Measurements from ENCODE around the gene ANGPTL4.

DNA sequence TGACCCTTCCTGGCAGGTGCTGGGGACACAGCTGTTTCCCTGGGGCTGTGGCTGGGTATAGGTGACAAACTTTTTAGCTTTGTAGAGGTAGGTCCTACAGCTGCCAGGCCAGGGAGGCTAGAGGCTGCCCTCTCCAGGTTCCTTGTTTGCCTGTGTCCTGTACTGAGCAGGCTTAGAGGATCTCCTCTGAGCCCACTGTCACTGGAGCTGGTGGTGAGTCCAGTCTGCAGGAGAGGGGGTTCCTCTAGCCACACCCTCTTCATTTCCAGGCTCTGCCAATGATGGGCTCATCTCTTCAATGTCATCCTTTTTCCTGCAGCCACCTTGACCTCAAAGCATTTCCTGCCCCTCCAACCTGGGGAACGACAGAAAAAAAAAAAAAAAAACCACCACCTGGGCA, 13.6 kb downstream of the ANGPTL4 start:
- TF ChIP-seq, protein P1, sequence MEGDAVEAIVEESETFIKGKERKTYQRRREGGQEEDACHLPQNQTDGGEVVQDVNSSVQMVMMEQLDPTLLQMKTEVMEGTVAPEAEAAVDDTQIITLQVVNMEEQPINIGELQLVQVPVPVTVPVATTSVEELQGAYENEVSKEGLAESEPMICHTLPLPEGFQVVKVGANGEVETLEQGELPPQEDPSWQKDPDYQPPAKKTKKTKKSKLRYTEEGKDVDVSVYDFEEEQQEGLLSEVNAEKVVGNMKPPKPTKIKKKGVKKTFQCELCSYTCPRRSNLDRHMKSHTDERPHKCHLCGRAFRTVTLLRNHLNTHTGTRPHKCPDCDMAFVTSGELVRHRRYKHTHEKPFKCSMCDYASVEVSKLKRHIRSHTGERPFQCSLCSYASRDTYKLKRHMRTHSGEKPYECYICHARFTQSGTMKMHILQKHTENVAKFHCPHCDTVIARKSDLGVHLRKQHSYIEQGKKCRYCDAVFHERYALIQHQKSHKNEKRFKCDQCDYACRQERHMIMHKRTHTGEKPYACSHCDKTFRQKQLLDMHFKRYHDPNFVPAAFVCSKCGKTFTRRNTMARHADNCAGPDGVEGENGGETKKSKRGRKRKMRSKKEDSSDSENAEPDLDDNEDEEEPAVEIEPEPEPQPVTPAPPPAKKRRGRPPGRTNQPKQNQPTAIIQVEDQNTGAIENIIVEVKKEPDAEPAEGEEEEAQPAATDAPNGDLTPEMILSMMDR (conservative IDR thresholded peaks at IDR 0.05), result no peak
- TF ChIP-seq EZH2 (IDR thresholded peaks at IDR 0.05; ENCODE audit: low read depth), result no peak

Measured in PC-9 (cell line).